ENCODE data around the gene ASIC4.

ASIC4 gene

DNA sequence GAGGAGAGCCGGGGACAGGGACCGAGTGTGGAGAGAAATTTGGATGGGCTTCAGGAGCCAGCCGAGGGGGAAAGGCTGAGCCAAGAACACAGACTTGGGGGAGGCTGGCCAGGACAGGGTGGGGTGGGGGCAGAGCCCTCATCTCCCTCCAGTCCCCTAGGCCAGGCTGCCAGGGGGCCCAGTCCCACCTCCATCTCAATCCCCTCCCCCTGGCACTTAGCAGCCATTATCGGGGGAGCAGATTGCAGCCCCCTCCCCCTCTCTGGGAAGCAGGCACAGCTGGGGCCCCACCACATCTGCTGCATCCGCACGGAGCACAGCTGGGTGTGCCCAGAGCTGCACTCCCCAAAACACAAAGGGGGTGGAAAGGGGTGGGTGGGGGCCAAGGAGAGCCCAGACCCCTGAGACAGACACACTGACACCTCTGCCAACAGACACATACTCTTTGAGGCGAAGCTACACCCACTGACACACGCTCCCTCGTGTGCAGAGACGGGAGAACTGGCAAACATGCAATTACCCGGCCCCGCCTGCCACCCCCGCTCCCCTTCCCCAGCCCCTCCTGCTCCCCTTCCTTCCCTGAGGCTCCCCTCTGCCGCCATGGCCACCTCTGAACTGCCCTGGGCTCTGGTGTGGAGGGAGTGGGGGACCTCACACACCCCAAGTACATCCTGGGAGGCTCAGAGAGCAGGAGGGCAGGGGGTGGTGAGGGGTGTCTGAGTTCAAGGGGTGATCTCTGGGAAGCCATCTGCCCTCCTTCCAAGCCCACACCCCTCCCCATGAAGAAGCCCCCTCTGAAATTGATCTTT is 5.1 kb upstream of the ASIC4 start:
- Histone ChIP-seq H3F3A (ENCODE audit: control insufficient read depth, insufficient read depth) (no peaks in the 10 kb centered on the region), H3K9me2 (replicated peaks; ENCODE audit: control insufficient read depth, low read length) (no peaks in the 10 kb centered on the region), H3K4me3 (ENCODE audit: low read length) (no peak overlapping the region), H3K9me3 (ENCODE audit: control insufficient read depth, insufficient read depth, low read length) (no peaks in the 10 kb centered on the region), H4K20me1 (ENCODE audit: control insufficient read depth, insufficient read depth, low read depth, low read length) (no peaks in the 10 kb centered on the region; the same call in 1 of the 2 replicates), H3K79me2 (ENCODE audit: control insufficient read depth, low read length) (no peaks in the 10 kb centered on the region), H3K36me3 (ENCODE audit: control insufficient read depth, low read length) (no peaks in the 10 kb centered on the region), H3K27ac (ENCODE audit: low read depth, low read length) (no peak overlapping the region), H3K4me2 (ENCODE audit: low read length) (peak overlapping the region; percentile 47; the same call in 1 of the 2 replicates), H3K27me3 (ENCODE audit: control insufficient read depth, low read length) (peaks cover 50% of the 10 kb centered on the region), H3K4me1 (ENCODE audit: control insufficient read depth, low read length) (peaks cover 7% of the 10 kb centered on the region; the same call in 1 of the 2 replicates)
- no peak for TF ChIP-seq EZH2phosphoT487 (IDR thresholded peaks at IDR 0.05; ENCODE audit: borderline replicate concordance, low read length)
- TF ChIP-seq, protein P1, sequence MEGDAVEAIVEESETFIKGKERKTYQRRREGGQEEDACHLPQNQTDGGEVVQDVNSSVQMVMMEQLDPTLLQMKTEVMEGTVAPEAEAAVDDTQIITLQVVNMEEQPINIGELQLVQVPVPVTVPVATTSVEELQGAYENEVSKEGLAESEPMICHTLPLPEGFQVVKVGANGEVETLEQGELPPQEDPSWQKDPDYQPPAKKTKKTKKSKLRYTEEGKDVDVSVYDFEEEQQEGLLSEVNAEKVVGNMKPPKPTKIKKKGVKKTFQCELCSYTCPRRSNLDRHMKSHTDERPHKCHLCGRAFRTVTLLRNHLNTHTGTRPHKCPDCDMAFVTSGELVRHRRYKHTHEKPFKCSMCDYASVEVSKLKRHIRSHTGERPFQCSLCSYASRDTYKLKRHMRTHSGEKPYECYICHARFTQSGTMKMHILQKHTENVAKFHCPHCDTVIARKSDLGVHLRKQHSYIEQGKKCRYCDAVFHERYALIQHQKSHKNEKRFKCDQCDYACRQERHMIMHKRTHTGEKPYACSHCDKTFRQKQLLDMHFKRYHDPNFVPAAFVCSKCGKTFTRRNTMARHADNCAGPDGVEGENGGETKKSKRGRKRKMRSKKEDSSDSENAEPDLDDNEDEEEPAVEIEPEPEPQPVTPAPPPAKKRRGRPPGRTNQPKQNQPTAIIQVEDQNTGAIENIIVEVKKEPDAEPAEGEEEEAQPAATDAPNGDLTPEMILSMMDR (IDR thresholded peaks at IDR 0.05; ENCODE audit: low read depth, low read length, poor library complexity, severe bottlenecking) = no peak

DNA sequence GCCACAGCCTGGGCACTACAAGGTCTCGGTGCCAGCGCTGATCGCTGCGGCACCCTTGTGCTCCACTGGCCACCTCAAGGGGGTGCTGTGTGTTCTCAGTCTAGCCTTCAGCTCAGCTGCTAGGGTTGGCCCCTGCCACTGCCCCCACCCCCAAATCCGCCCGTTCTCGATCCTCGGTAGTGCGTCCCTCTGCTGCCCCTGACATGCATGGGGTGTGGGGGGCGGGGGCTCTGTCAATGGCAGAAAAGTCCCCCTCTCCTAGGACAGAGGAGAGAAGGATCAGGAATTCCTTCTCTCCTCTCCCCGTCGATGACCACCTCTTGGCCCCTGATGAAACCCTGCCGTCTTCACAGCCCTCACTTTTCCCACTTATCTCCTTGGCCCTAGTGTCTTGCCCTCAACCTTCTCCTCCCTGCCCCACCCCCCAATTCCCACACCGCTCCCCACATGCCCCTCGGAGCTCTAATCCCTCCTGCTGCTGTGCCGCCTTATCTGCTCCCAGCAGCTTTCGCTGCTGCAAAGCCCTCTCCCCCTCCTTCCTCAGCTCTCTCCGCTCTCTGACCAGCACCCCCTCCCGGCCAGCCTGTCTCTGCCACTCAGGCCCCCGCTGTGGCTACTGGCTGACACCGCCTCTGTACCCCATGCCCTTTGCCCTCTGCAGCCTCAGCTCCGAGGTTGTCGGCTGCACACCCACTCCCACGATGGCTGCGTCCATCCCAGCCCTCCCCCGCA is 4.3 kb upstream of the ASIC4 start:
- H3K4me3 ChIP-seq (ENCODE audit: low read length) = no peak overlapping the region

DNA sequence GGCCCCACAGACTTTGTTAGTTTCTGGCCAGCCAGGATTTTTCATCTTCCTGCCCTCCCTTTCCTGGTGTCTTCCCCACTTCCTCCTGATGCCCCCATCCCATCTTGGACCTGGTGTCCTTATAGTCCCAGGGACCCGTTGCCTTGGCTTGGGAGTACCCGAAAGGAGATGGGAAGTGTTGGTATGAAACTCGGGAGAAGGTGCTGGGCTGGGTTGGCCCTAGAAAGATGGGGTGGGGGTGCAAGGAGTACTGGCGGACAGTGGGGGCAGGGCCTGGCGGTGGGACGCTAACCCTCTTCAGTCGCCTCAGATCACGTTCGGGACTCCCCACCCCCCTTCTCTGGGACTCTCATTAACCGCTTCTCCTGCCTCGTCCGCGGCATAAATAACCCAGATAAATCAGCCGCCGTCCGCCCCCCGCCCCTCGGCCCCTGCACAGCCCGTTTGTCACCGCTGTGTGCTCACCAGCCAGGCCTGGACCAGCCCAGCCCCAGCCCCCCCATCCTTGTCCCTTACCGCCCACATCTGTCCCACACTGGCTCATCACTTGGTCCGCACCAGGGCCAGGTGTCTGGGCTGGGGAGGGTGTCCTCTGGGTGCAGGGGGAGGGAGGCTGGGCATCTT is 3.7 kb upstream of the ASIC4 start:
- Histone ChIP-seq H3K79me2 (ENCODE audit: control insufficient read depth, low read length) (no peaks in the 10 kb centered on the region), H3K27me3 (ENCODE audit: control insufficient read depth, low read length) (peaks cover 62% of the 10 kb centered on the region), H3K4me1 (ENCODE audit: control insufficient read depth, low read length) (peaks cover 7% of the 10 kb centered on the region; the same call in 1 of the 2 replicates), H3F3A (ENCODE audit: control insufficient read depth, insufficient read depth) (no peaks in the 10 kb centered on the region), H4K20me1 (ENCODE audit: control insufficient read depth, insufficient read depth, low read depth, low read length) (no peaks in the 10 kb centered on the region; the same call in 1 of the 2 replicates), H3K4me3 (ENCODE audit: low read length) (no peak overlapping the region), H3K9me2 (replicated peaks; ENCODE audit: control insufficient read depth, low read length) (no peaks in the 10 kb centered on the region), H3K4me2 (ENCODE audit: low read length) (no peak overlapping the region), H3K9me3 (ENCODE audit: control insufficient read depth, insufficient read depth, low read length) (no peaks in the 10 kb centered on the region), H3K27ac (ENCODE audit: low read depth, low read length) (no peak overlapping the region), H3K36me3 (ENCODE audit: control insufficient read depth, low read length) (no peaks in the 10 kb centered on the region)
- TF ChIP-seq EZH2phosphoT487 (IDR thresholded peaks at IDR 0.05; ENCODE audit: borderline replicate concordance, low read length) = 0 out of 2 replicates have a peak, but pooled peaks have one; percentile 49
- TF ChIP-seq, protein P1 (IDR thresholded peaks at IDR 0.05; ENCODE audit: low read depth, low read length, poor library complexity, severe bottlenecking) = no peak

More for the DNA sequence above, 4.3 kb upstream of the ASIC4 start:
- TF ChIP-seq, protein P1 (IDR thresholded peaks at IDR 0.05; ENCODE audit: low read depth, low read length, poor library complexity, severe bottlenecking) = peak; percentile 80
- no peak for TF ChIP-seq EZH2phosphoT487 (IDR thresholded peaks at IDR 0.05; ENCODE audit: borderline replicate concordance, low read length)
- H3K36me3 ChIP-seq (ENCODE audit: control insufficient read depth, low read length) = no peaks in the 10 kb centered on the region
- H3F3A ChIP-seq (ENCODE audit: control insufficient read depth, insufficient read depth) = no peaks in the 10 kb centered on the region
- H3K9me2 ChIP-seq (replicated peaks; ENCODE audit: control insufficient read depth, low read length) = no peaks in the 10 kb centered on the region
- H3K4me1 ChIP-seq (ENCODE audit: control insufficient read depth, low read length) = peaks cover 7% of the 10 kb centered on the region; the same call in 1 of the 2 replicates
- peak overlapping the region; percentile 47 for H3K4me2 ChIP-seq (ENCODE audit: low read length)
- H3K27ac ChIP-seq (ENCODE audit: low read depth, low read length) = no peak overlapping the region
- H4K20me1 ChIP-seq (ENCODE audit: control insufficient read depth, insufficient read depth, low read depth, low read length) = no peaks in the 10 kb centered on the region; the same call in 1 of the 2 replicates
- no peaks in the 10 kb centered on the region for H3K9me3 ChIP-seq (ENCODE audit: control insufficient read depth, insufficient read depth, low read length)
- no peaks in the 10 kb centered on the region for H3K79me2 ChIP-seq (ENCODE audit: control insufficient read depth, low read length)
- H3K27me3 ChIP-seq (ENCODE audit: control insufficient read depth, low read length) = peaks cover 56% of the 10 kb centered on the region

Data from DOHH2 (cell line).